Measurements from ENCODE around the gene BCAS3. TPM values are rescaled to one million over a fixed set of nuclear protein-coding genes. Genes with fewer than 3 reads are reported as not detected.
"Not testable (repeated sequence)": the region's sequence is repeated elsewhere in the genome, so short reads cannot be mapped to it uniquely, and the experiment has no call there.

Gene BCAS3
- total RNA-seq, 1 donor from 2014 or later: 38.1 TPM

- Mint-ChIP-seq H3K9me3 (ENCODE audit: unreplicated experiment) (no peaks in the 10 kb centered on the region), H3K4me3 (ENCODE audit: unreplicated experiment) (no peak overlapping the region), H3K4me1 (ENCODE audit: unreplicated experiment) (no peaks in the 10 kb centered on the region), H3K36me3 (ENCODE audit: low read depth, unreplicated experiment) (peaks cover 4% of the 10 kb centered on the region), H3K27ac (ENCODE audit: unreplicated experiment) (no peak overlapping the region), H3K27me3 (ENCODE audit: unreplicated experiment) (no peaks in the 10 kb centered on the region)
- TF ChIP-seq, protein P1, sequence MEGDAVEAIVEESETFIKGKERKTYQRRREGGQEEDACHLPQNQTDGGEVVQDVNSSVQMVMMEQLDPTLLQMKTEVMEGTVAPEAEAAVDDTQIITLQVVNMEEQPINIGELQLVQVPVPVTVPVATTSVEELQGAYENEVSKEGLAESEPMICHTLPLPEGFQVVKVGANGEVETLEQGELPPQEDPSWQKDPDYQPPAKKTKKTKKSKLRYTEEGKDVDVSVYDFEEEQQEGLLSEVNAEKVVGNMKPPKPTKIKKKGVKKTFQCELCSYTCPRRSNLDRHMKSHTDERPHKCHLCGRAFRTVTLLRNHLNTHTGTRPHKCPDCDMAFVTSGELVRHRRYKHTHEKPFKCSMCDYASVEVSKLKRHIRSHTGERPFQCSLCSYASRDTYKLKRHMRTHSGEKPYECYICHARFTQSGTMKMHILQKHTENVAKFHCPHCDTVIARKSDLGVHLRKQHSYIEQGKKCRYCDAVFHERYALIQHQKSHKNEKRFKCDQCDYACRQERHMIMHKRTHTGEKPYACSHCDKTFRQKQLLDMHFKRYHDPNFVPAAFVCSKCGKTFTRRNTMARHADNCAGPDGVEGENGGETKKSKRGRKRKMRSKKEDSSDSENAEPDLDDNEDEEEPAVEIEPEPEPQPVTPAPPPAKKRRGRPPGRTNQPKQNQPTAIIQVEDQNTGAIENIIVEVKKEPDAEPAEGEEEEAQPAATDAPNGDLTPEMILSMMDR (IDR thresholded peaks at IDR 0.05; ENCODE audit: unreplicated experiment): no peak
- no peak for DNase-seq (ENCODE audit: low spot score)
Measured at GRCh38 chr17:61436995-61437704, 759.5 kb downstream of the BCAS3 start.

- DNase-seq (ENCODE audit: low spot score): no peak
- H3K36me3 Mint-ChIP-seq (ENCODE audit: low read depth, unreplicated experiment): peaks cover 4% of the 10 kb centered on the region
- H3K27ac Mint-ChIP-seq (ENCODE audit: unreplicated experiment): no peak overlapping the region
- H3K9me3 Mint-ChIP-seq (ENCODE audit: unreplicated experiment): no peaks in the 10 kb centered on the region
- no peaks in the 10 kb centered on the region for H3K4me1 Mint-ChIP-seq (ENCODE audit: unreplicated experiment)
- H3K4me3 Mint-ChIP-seq (ENCODE audit: unreplicated experiment): no peak overlapping the region
- H3K27me3 Mint-ChIP-seq (ENCODE audit: unreplicated experiment): peaks cover 2% of the 10 kb centered on the region
- TF ChIP-seq, protein P1 (IDR thresholded peaks at IDR 0.05; ENCODE audit: unreplicated experiment): no peak
Measured at GRCh38 chr17:61440697-61441096, 763.0 kb downstream of the BCAS3 start.

DNA sequence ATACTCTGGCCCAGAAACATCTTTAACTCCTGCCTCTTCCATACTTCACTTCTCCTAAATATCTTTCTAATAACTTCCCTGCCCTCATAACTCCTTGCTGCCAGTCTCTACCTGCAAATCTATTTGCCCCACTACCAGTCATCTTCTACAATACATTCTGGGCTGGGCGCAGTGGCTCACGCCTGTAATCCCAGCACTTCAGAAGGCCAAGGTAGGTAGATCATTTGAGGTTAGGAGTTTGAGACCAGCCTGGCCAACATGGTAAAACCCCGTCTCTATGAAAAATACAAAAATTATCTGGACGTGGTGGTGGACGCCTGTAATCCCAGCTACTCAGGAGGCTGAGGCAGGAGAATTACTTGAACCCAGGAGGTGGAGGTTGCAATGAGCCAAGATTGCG is 763.9 kb downstream of the BCAS3 start:
- not testable (repeated sequence) for H3K9me3 Mint-ChIP-seq (ENCODE audit: unreplicated experiment)

GRCh38 chr17:61442136-61442775 is 764.6 kb downstream of the BCAS3 start:
- H3K27ac Mint-ChIP-seq (ENCODE audit: unreplicated experiment): no peak overlapping the region
- peaks cover 3% of the 10 kb centered on the region for H3K4me1 Mint-ChIP-seq (ENCODE audit: unreplicated experiment)
- H3K4me3 Mint-ChIP-seq (ENCODE audit: unreplicated experiment): no peak overlapping the region
- peaks cover 4% of the 10 kb centered on the region for H3K36me3 Mint-ChIP-seq (ENCODE audit: low read depth, unreplicated experiment)
- no peak for DNase-seq (ENCODE audit: low spot score)
- H3K9me3 Mint-ChIP-seq (ENCODE audit: unreplicated experiment): no peaks in the 10 kb centered on the region
- TF ChIP-seq, protein P1 (IDR thresholded peaks at IDR 0.05; ENCODE audit: unreplicated experiment): no peak
- H3K27me3 Mint-ChIP-seq (ENCODE audit: unreplicated experiment): peaks cover 2% of the 10 kb centered on the region

More for the DNA sequence above, 763.9 kb downstream of the BCAS3 start:
- H3K27ac Mint-ChIP-seq (ENCODE audit: unreplicated experiment); H3K4me1 Mint-ChIP-seq (ENCODE audit: unreplicated experiment); H3K36me3 Mint-ChIP-seq (ENCODE audit: low read depth, unreplicated experiment); H3K4me3 Mint-ChIP-seq (ENCODE audit: unreplicated experiment); DNase-seq (ENCODE audit: low spot score); H3K27me3 Mint-ChIP-seq (ENCODE audit: unreplicated experiment): not testable (repeated sequence)

Other genes starting within 250 kb of the BCAS3 start
- 34.8 TPM for gene APPBP2, start 151.6 kb upstream of the BCAS3 start, total RNA-seq (ENCODE audit: unreplicated experiment)
- gene PPM1D, start 77.7 kb upstream of the BCAS3 start, total RNA-seq (ENCODE audit: unreplicated experiment): 14.6 TPM